Muscle of back (tissue), 11 donors: ENCODE measurements around the gene BCAS1. TPM values are rescaled to one million over a fixed set of nuclear protein-coding genes. Genes with fewer than 3 reads are reported as not detected.
"Not testable (repeated sequence)": the region's sequence is repeated elsewhere in the genome, so short reads cannot be mapped to it uniquely, and the experiment has no call there.

Experiments
- DNase-seq, 3 donors: peaks; one replicate each; pipeline versions ENCODE4 v3.0.0 to v3.0.0-alpha.2; 2013
- polyA plus RNA-seq, 10 donors: library from polyadenylated mRNA; unstranded; fragments of 120-200 nt; gene quantifications; one replicate each; pipeline ENCODE4 v1.2.1, GENCODE V29; 2013; ENCODE audit not compliant: insufficient read length in 10 of 10

The BCAS1 gene
- polyA plus RNA-seq, 10 donors: 2.5 to 21.5 (median 5.7) TPM

GRCh38 chr20:54017846-54018245, 52.5 kb downstream of the BCAS1 start:
- no peak for DNase-seq

GRCh38 chr20:54015496-54015895, 54.9 kb downstream of the BCAS1 start:
- DNase-seq: no peak

GRCh38 chr20:54014293-54014926, 56.0 kb downstream of the BCAS1 start:
- no peak for DNase-seq

- no peak for DNase-seq
Measured at GRCh38 chr20:54013471-54013870, 56.9 kb downstream of the BCAS1 start.

GRCh38 chr20:54011346-54011745, 59.0 kb downstream of the BCAS1 start:
- DNase-seq: no peak

- not testable (repeated sequence) for DNase-seq
Measured at GRCh38 chr20:54006216-54006615, 64.2 kb downstream of the BCAS1 start.

GRCh38 chr20:54005524-54005923, 64.9 kb downstream of the BCAS1 start:
- no peak for DNase-seq

- DNase-seq: no peak
Measured at GRCh38 chr20:54004445-54004844, 65.9 kb downstream of the BCAS1 start.

- DNase-seq: no peak
Measured at GRCh38 chr20:54002741-54003140, 67.7 kb downstream of the BCAS1 start.

- no peak for DNase-seq
Measured at GRCh38 chr20:54002056-54002575, 68.3 kb downstream of the BCAS1 start.

GRCh38 chr20:54000914-54001313, 69.5 kb downstream of the BCAS1 start:
- no peak for DNase-seq

- DNase-seq: no peak
Measured at GRCh38 chr20:54000262-54000661, 70.1 kb downstream of the BCAS1 start.

GRCh38 chr20:53999077-53999476, 71.3 kb downstream of the BCAS1 start:
- DNase-seq: no peak

- DNase-seq: no peak
Measured at GRCh38 chr20:53996584-53997486, 73.6 kb downstream of the BCAS1 start.

GRCh38 chr20:53995949-53996348, 74.4 kb downstream of the BCAS1 start:
- no peak for DNase-seq

- DNase-seq: no peak
Measured at GRCh38 chr20:53994088-53994487, 76.3 kb downstream of the BCAS1 start.

GRCh38 chr20:53993310-53993709, 77.1 kb downstream of the BCAS1 start:
- DNase-seq: no peak

- no peak for DNase-seq
Measured at GRCh38 chr20:53990768-53991450, 79.5 kb downstream of the BCAS1 start.

GRCh38 chr20:53990003-53990402, 80.4 kb downstream of the BCAS1 start:
- no peak for DNase-seq

GRCh38 chr20:53989401-53989800, 81.0 kb downstream of the BCAS1 start:
- no peak for DNase-seq

- no peak for DNase-seq
Measured at GRCh38 chr20:53986037-53986650, 84.2 kb downstream of the BCAS1 start.

- DNase-seq: no peak
Measured at GRCh38 chr20:53985150-53985518, 85.3 kb downstream of the BCAS1 start.
